Stimulated activated CD8-positive, alpha-beta memory T cell treated with anti-CD3 and anti-CD28 coated beads, Interleukin-2, amount 100 ng/mL, for 48 hours (primary cell): Measurements from ENCODE around the gene NPIPB6.

Experiments used
- DNase-seq, 2 donors: peaks; one replicate each; pipeline ENCODE4 v3.0.0-alpha.2; 2020; ENCODE audit warnings: low read depth in 2 of 2

Gene NPIPB6

GRCh38 chr16:28324235-28324886, 38.9 kb downstream of the NPIPB6 start:
- DNase-seq = no peak

- no peak for DNase-seq
Observed at GRCh38 chr16:28321700-28322411, 41.5 kb downstream of the NPIPB6 start.

- DNase-seq = no peak
Observed at GRCh38 chr16:28320741-28321140, 42.6 kb downstream of the NPIPB6 start.

GRCh38 chr16:28320023-28320561, 43.2 kb downstream of the NPIPB6 start:
- no peak for DNase-seq

- no peak for DNase-seq
Observed at GRCh38 chr16:28319476-28320022, 43.8 kb downstream of the NPIPB6 start.

GRCh38 chr16:28318042-28318744, 45.1 kb downstream of the NPIPB6 start:
- DNase-seq = no peak

- DNase-seq = peak; percentile 60 to 72
Observed at GRCh38 chr16:28317040-28317880, 46.0 kb downstream of the NPIPB6 start.

GRCh38 chr16:28316054-28316453, 47.3 kb downstream of the NPIPB6 start:
- DNase-seq = no peak

GRCh38 chr16:28313587-28313986, 49.7 kb downstream of the NPIPB6 start:
- DNase-seq = no peak

GRCh38 chr16:28312327-28312726, 51.0 kb downstream of the NPIPB6 start:
- DNase-seq = no peak

GRCh38 chr16:28311913-28312312, 51.4 kb downstream of the NPIPB6 start:
- peak in 1 of 2 donors; percentile 42 for DNase-seq

- DNase-seq = no peak
Observed at GRCh38 chr16:28311413-28311812, 51.9 kb downstream of the NPIPB6 start.

- DNase-seq = no peak
Observed at GRCh38 chr16:28310796-28311195, 52.5 kb downstream of the NPIPB6 start.

GRCh38 chr16:28309811-28310311, 53.4 kb downstream of the NPIPB6 start:
- DNase-seq = peak; percentile 80

GRCh38 chr16:28308794-28309584, 54.3 kb downstream of the NPIPB6 start:
- DNase-seq = no peak

GRCh38 chr16:28307936-28308335, 55.4 kb downstream of the NPIPB6 start:
- DNase-seq = no peak

GRCh38 chr16:28304214-28304613, 59.1 kb downstream of the NPIPB6 start:
- DNase-seq = no peak

- no peak for DNase-seq
Observed at GRCh38 chr16:28303132-28303531, 60.2 kb downstream of the NPIPB6 start.

- no peak for DNase-seq
Observed at GRCh38 chr16:28301620-28302019, 61.7 kb downstream of the NPIPB6 start.

GRCh38 chr16:28301154-28301553, 62.2 kb downstream of the NPIPB6 start:
- DNase-seq = no peak
